Ectodermal cell (in vitro differentiated cells): Measurements from ENCODE around the gene ABHD14A.

ENCODE experiments used
- H3K27ac ChIP-seq: 2 replicates; pipeline ENCODE4 v1.7.0; 2013; ENCODE audit warnings: mild to moderate bottlenecking, low read depth, low read length; ENCODE audit not compliant: insufficient read depth, poor library complexity, severe bottlenecking
- H3K27me3 ChIP-seq: 2 replicates; pipeline ENCODE4 v1.7.0; 2013; ENCODE audit warnings: mild to moderate bottlenecking, low read length; ENCODE audit not compliant: insufficient read depth, control insufficient read depth, poor library complexity, severe bottlenecking
- H3K36me3 ChIP-seq: one replicate; pipeline ENCODE4 v1.7.0; 2013; ENCODE audit warnings: low read length; ENCODE audit not compliant: control insufficient read depth, insufficient read depth
- H3K4me1 ChIP-seq: one replicate; pipeline ENCODE4 v1.7.0; 2013; ENCODE audit warnings: low read length; ENCODE audit not compliant: control insufficient read depth, insufficient read depth
- H3K4me3 ChIP-seq: 2 replicates; pipeline ENCODE4 v1.7.0; 2013; ENCODE audit warnings: low read depth, low read length, control low read depth; ENCODE audit not compliant: insufficient read depth
- H3K9me3 ChIP-seq: 2 replicates; pipeline ENCODE4 v1.7.0; 2013; ENCODE audit warnings: mild to moderate bottlenecking, low read length, moderate library complexity; ENCODE audit not compliant: control insufficient read depth
- WGBS, 2 experiments: methylation state at CpG; one replicate each; pipeline ENCODE4 v1.1.7; 2013; ENCODE audit warnings: missing lambda C conversion rate in 2 of 2; 5-methylcytosine and 5-hydroxymethylcytosine counted together

Gene ABHD14A

DNA sequence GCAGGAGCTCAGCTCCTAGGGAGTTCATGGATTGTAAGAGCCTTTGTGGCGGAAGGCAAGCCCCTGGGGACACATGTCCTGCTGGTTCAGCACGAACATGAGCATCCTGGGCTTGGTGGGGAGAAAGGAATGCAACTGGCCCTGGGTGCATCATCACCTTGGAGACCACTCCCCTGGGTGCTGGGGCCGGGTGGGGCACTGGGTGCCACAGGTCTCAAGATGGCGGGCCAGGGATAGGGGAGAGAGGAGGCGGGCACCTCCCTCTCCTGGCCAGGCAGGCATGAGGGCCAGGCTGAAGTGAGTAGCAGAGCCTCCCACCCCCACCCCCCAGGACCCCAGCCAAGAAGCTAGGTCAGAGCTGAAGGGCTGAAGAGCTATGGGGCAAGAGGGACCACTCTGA lies 8.4 kb upstream of the ABHD14A start:
- no peaks in the 10 kb centered on the region for H3K36me3 ChIP-seq
- peaks cover 60% of the 10 kb centered on the region for H3K4me1 ChIP-seq
- H3K9me3 ChIP-seq: no peaks in the 10 kb centered on the region
- no peak overlapping the region for H3K27ac ChIP-seq
- H3K4me3 ChIP-seq: peak overlapping the region; percentile 78
- 62 to 65% methylated on average over 4 to 5 of the region's 5 CpGs for WGBS, 2 experiments
- no peaks in the 10 kb centered on the region for H3K27me3 ChIP-seq

DNA sequence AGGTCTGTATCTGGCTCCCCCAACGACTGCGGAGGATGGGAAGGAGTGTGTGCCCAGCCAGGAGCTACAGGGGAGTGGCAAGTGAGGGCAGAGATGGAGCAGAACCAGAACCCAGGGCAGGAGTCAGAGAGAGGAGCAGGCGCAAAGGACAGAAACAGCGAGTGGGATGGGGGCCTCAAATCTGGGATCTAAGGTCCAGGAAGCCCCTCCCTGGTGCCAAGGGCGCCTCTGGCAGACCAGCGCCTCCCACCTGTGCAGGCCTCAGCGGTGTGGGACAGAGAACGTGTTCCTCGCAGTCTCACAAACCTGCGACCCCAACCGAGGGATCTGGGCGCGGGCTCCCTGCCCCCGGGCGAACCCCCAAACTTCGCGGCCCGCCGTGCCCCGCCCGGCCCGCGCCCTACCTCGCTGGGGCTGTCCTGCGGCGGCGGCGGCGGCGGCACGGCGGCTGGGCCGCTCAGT lies 7.9 kb upstream of the ABHD14A start:
- 5 to 6% methylated on average over 33 of the region's 33 CpGs for WGBS, 2 experiments
- no peaks in the 10 kb centered on the region for H3K9me3 ChIP-seq
- H3K4me3 ChIP-seq: peak overlapping the region; percentile 78
- H3K27ac ChIP-seq: peak overlapping the region; percentile 67
- H3K4me1 ChIP-seq: peaks cover 60% of the 10 kb centered on the region
- no peaks in the 10 kb centered on the region for H3K36me3 ChIP-seq
- H3K27me3 ChIP-seq: no peaks in the 10 kb centered on the region

DNA sequence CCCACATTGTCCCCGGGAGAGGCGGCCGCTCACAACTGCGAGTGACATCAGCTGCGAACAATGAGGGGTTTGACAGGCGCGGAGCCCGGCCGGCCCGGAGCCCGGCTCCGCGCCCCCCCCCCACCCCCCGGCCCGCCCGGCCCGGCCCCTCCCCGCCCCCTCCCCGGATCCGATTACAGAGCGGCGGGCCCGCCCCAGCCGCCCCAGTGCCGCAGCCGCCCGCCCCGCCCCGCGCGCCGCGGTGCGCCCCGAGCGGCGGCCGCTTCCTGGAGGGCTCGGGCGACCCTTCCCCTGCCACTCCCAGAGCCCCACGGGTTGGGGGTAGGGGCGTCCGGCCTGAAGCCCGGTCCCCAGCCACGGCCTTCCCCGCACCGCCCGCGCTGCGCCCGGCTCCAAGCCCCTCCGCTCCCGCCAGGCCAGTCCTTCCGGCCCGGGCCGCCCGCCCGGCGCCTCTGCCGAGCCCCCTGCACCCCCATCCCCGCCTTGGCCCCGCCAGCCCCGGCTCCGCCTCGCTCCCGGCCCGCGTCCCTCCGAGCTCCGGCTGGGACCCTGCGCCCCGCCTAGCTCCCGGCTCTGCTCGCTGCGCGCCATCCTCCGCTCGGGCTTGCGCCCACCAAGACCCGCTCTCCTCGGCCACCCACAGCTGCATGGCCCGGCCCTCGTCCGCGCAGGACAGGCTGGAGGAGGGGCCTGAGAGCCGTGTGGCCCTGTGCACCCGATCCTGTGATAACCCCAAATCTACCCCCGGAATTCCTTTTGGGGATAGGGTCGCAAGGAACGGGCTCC lies 7.3 kb upstream of the ABHD14A start, which contains the start of gene PCBP4:
TSS of gene PCBP4 (minus strand) at position 71 of the 786 bp plus-strand sequence. CDS start 6,214 bp downstream, outside the sequence.
- Histone ChIP-seq H3K27ac (peak within 1 kb of the TSS; percentile 97), H3K4me3 (peak within 1 kb of the TSS; percentile 78), H3K9me3 (no peaks in the 10 kb centered on the region), H3K4me1 (peaks cover 57% of the 10 kb centered on the region), H3K36me3 (no peaks in the 10 kb centered on the region), H3K27me3 (no peaks in the 10 kb centered on the region)
- 0% methylated on average over 88 to 90 of the region's 90 CpGs for WGBS, 2 experiments

DNA sequence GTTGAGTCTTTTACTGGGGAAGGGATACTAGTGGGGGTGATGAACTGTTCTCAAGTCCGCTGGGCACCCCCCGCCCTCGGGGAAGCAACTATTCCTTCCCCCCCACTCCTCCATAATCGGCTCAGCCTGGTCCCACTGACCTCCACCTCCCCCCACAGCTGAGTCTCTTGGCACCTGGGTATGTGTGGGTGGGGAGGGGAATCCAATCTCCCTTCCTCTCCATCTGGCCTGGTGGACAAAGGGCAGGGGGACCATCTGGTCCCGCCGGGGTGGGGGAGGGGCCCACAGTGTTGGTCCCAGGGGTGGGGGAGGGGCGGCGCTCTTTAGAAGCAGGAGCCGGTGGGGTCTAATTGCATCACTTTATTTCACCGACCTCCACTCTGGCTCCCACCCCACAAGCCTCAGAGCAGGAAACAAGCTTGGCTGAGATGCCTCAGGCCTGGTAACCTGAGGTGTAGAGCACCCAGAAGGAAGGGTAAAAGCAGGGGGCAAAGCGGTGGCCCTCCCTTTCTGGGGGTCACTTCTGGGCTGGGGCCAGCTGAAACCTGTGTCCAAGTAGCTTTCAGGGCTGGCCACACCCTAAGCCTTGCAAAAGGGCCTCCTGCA lies 6.6 kb upstream of the ABHD14A start:
- H3K9me3 ChIP-seq: no peaks in the 10 kb centered on the region
- WGBS, 2 experiments: 2 to 7% methylated on average over 6 to 11 of the region's 11 CpGs
- no peaks in the 10 kb centered on the region for H3K36me3 ChIP-seq
- H3K4me3 ChIP-seq: peak overlapping the region; percentile 78
- H3K27ac ChIP-seq: peak overlapping the region; percentile 97
- H3K27me3 ChIP-seq: no peaks in the 10 kb centered on the region
- H3K4me1 ChIP-seq: peaks cover 52% of the 10 kb centered on the region

DNA sequence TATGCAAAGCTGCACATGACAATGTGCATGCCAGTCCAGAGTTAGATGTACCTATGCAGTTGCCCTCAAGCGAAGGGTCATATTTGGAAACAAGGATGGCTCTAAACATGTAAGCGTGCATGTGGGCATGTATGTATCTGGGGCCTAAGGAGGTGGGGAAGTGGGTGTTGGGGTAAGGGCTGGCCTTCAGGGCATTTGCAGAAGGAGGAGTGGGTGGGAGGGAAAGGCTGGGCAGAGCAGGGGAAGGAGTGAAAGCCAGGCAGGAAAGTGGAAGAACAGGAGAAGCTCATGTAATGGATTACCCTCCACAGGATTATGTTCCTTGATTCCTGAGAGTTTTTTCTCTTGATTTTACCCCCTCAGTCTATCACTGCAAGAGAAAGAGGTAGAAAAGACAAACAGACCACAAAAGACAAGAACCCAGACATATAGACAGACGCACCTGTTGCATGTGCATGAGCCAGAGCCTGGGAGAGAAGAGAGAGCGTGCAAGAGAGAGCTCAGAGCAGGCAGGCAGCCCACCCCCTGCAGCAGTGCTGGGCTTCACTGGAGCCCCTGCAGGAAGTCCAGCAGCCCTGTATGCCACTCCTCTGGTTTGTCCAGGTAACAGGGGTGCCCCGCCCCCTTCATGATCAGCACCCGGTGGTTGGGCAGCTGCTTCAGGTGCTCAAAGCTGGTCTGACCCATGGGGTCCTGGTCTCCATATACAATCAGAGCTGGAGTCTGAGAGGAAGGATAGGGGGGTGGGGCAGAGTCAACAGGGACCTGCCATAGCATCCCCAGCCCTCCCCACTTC lies 5.8 kb upstream of the ABHD14A start:
- Histone ChIP-seq H3K27ac (peak overlapping the region; percentile 97), H3K9me3 (no peaks in the 10 kb centered on the region), H3K4me1 (peaks cover 45% of the 10 kb centered on the region), H3K36me3 (no peaks in the 10 kb centered on the region), H3K27me3 (peaks cover under 1% of the 10 kb centered on the region), H3K4me3 (peak overlapping the region; percentile 78)
- WGBS, 2 experiments: 79 to 81% methylated on average over 6 of the region's 6 CpGs

DNA sequence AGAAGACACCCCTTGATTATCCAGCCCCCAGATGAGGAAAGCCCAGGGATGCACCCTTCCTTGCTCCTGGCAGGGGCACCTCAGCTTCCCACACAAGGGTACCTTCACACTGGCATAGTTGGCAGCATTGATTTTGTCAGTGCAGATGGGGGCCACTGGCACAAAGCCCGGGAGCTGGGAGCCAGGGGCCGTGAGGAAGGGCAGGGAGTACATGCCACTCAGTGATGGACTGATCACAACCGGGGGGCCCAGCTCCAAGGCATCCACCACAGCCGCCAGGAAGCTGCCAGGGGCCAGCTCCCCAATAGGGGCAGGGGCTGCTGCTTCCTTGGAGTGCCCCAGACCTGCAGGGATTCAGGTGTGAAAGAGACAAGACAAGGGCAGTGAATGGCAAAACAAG lies 5.0 kb upstream of the ABHD14A start:
- no peaks in the 10 kb centered on the region for H3K9me3 ChIP-seq
- H3K4me3 ChIP-seq: no peak overlapping the region
- no peak overlapping the region for H3K27ac ChIP-seq
- H3K4me1 ChIP-seq: peaks cover 45% of the 10 kb centered on the region
- 89 to 92% methylated on average over 4 of the region's 4 CpGs for WGBS, 2 experiments
- peaks cover 8% of the 10 kb centered on the region for H3K27me3 ChIP-seq
- no peaks in the 10 kb centered on the region for H3K36me3 ChIP-seq

DNA sequence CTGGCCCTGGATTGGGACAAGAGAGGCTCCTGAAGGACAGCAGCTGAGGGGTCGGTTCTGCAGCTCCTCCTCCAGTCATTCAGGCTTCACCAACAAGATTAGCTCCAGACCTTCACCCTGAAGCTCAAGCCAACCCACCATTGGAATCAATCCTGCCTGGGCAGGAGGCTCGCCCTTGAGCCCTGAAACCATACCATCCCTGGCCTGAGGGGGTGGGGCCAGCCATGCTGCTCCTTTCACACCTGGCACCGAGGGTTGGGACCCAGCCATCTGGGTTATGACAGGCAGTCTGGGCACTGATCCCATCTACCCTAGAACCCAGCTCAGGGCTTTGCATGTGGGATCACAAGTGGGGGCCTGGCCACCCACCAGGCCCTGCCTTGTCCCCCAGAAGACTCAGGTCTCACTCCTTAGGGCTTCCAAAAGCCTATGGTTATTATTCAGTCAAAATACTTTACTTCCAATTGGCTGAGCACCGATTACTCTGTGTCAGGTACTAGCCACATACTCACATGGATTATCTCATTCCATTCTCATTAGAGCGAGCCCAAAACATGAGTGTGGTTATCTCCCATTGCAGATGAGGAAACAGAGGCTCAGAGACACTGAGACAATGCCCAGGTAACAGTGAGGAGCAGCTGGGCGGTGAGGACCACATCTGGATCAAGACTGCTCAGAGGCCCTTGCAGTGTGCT lies 4.1 kb upstream of the ABHD14A start:
- Histone ChIP-seq H3K4me3 (no peak overlapping the region), H3K27me3 (peaks cover 17% of the 10 kb centered on the region), H3K27ac (no peak overlapping the region), H3K4me1 (peaks cover 43% of the 10 kb centered on the region), H3K36me3 (no peaks in the 10 kb centered on the region), H3K9me3 (no peaks in the 10 kb centered on the region)
- WGBS, 2 experiments: 88 to 91% methylated on average over 6 of the region's 6 CpGs

DNA sequence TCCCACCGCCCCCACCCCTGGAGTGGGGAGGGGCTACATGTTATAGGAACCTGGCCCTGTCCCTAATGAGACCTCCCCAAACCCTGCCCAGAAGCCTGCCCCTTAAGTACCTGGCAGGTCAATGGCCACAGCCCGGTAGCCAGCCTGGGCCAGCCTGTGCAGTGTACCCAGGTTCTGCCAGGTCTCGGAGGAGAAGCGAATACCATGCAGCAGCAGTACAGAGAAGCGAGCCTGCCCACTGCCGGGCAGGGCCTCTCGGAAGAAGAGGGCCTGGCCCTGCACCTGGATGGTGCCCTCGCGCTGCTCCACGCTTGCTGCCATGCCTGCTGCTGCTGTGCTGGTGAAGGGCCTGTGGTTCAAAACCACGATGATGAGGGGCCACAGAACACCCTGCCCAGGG lies 3.5 kb upstream of the ABHD14A start:
- 92 to 95% methylated on average over 11 of the region's 11 CpGs for WGBS, 2 experiments
- Histone ChIP-seq H3K36me3 (no peaks in the 10 kb centered on the region), H3K27ac (no peak overlapping the region), H3K9me3 (no peaks in the 10 kb centered on the region), H3K4me3 (no peak overlapping the region), H3K4me1 (peaks cover 42% of the 10 kb centered on the region), H3K27me3 (peaks cover 23% of the 10 kb centered on the region)

DNA sequence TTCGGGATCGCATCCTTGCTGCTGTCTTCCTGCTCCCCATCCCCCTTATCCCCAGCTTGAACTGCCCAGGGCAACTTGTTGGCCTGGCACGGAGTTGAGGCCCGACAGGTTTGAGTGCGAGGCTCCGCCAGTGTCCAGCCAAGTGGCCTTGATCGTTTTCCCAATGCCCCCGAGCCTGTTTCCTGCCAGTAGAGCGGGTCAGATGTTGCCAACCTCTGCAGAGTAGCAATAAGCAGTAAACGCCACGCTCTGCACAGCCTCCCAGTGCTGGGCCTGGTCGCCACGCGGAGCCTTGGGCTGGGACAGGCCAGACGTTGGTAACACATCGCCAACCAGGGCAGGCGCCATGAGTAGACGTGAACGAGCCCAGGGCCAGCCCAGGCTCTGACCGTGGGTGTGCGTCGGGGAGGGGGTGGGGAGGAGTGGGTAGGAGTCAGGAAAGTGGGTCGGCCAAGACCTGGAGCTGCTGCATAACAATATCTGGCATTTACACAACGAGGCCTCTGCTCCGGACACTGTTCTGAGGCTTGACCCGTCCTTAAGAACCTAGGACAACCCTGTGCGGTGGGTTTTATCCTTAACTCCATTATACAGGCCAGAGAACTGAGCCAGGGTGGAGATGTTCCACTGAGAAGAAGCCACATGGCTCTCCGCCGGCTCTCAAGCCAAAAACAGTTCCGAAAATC lies 444 bp upstream of the ABHD14A start:
- no peak overlapping the region for H3K27ac ChIP-seq
- H3K4me3 ChIP-seq: peak overlapping the region; percentile 57
- H3K4me1 ChIP-seq: peaks cover 27% of the 10 kb centered on the region
- WGBS, 2 experiments: 59 to 60% methylated on average over 30 of the region's 30 CpGs
- H3K9me3 ChIP-seq: no peaks in the 10 kb centered on the region
- no peaks in the 10 kb centered on the region for H3K36me3 ChIP-seq
- peaks cover 23% of the 10 kb centered on the region for H3K27me3 ChIP-seq
